HL-60 (cell line): ENCODE data around the gene KIF25.

Experiments
- DNase-seq, 2 experiments: peaks; one replicate each; pipeline ENCODE4 v3.0.0-alpha.2; 2010 to 2020; ENCODE audit warnings: low read depth in 1 of 2, low spot score in 1 of 2
- H3K27ac ChIP-seq: fragments of 250-450 bp; sonication (Bioruptor Pico); replicated peaks from 2 replicates; pipeline ENCODE4 v1.5.1; 2020; ENCODE audit warnings: mild to moderate bottlenecking, moderate library complexity
- H3K27me3 ChIP-seq: fragments of 250-450 bp; sonication (Bioruptor Pico); 2 replicates; pipeline ENCODE4 v1.5.1; 2021; ENCODE audit warnings: mild to moderate bottlenecking, moderate library complexity; ENCODE audit not compliant: insufficient read depth, poor library complexity, severe bottlenecking
- H3K4me3 ChIP-seq: replicated peaks from 2 replicates; pipeline ENCODE4 v1.5.1; 2011; ENCODE audit warnings: mild to moderate bottlenecking, control low read depth, low read length; ENCODE audit not compliant: insufficient read depth
- GABPA ChIP-seq: IDR thresholded peaks from 2 replicates; pipeline ENCODE4 v1.6.1; 2012; ENCODE audit warnings: low read depth
- POLR2AphosphoS5 ChIP-seq: IDR thresholded peaks from 2 replicates; pipeline ENCODE4 v1.6.1; 2012; ENCODE audit warnings: low read depth
- REST ChIP-seq: IDR thresholded peaks from 2 replicates; pipeline ENCODE4 v1.6.1; 2012; ENCODE audit warnings: low read depth; ENCODE audit not compliant: insufficient replicate concordance
- SPI1 ChIP-seq: IDR thresholded peaks from 2 replicates; pipeline ENCODE4 v1.6.1; 2012; ENCODE audit warnings: low read depth, mild to moderate bottlenecking, borderline replicate concordance
- TF ChIP-seq, protein P1 (sequence below): IDR thresholded peaks from one replicate; pipeline ENCODE4 v1.5.1; 2011; ENCODE audit warnings: low read length, control low read depth, inconsistent platforms; ENCODE audit not compliant: insufficient read depth

The KIF25 gene

GRCh38 chr6:167980911-167981580 lies 16.4 kb upstream of the KIF25 start:
- Histone ChIP-seq H3K27me3 (no peaks in the 10 kb centered on the region), H3K27ac (no peak overlapping the region), H3K4me3 (no peak overlapping the region)
- no peak for DNase-seq
- no peak for TF ChIP-seq GABPA
- TF ChIP-seq, protein P1, sequence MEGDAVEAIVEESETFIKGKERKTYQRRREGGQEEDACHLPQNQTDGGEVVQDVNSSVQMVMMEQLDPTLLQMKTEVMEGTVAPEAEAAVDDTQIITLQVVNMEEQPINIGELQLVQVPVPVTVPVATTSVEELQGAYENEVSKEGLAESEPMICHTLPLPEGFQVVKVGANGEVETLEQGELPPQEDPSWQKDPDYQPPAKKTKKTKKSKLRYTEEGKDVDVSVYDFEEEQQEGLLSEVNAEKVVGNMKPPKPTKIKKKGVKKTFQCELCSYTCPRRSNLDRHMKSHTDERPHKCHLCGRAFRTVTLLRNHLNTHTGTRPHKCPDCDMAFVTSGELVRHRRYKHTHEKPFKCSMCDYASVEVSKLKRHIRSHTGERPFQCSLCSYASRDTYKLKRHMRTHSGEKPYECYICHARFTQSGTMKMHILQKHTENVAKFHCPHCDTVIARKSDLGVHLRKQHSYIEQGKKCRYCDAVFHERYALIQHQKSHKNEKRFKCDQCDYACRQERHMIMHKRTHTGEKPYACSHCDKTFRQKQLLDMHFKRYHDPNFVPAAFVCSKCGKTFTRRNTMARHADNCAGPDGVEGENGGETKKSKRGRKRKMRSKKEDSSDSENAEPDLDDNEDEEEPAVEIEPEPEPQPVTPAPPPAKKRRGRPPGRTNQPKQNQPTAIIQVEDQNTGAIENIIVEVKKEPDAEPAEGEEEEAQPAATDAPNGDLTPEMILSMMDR: no peak
- TF ChIP-seq REST: no peak
- no peak for TF ChIP-seq POLR2AphosphoS5
- no peak for TF ChIP-seq SPI1

DNA sequence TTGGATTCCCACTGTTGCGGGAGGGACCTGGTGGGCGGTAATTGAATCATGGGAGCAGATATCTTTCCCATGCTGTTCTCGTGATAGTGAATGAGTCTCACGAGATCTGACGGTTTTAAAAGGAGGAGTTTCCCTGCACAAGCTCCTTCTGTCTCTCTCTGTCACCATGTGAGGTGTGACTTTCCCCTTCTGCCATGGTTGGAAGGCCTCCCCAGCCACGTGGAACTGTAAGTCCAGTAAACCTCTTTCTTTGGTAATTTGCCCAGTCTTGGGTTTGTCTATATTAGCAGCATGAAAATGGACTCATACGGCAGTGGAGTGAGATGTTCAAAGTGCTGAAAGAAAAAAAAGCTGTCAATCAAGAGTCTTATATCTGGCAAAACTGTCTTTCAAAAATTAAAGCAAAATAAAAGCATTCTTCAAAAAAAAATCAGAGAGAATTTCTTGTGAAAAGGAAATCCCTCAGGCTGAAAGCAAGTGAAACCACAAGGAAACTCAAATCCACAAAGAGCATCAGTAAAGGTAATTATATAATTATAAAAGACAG lies 15.5 kb upstream of the KIF25 start:
- TF ChIP-seq REST: no peak
- no peak for TF ChIP-seq SPI1
- no peak for TF ChIP-seq GABPA
- TF ChIP-seq POLR2AphosphoS5: no peak
- TF ChIP-seq, protein P1: no peak
- Histone ChIP-seq H3K27me3 (no peaks in the 10 kb centered on the region), H3K4me3 (no peak overlapping the region), H3K27ac (no peak overlapping the region)
- DNase-seq: no peak

DNA sequence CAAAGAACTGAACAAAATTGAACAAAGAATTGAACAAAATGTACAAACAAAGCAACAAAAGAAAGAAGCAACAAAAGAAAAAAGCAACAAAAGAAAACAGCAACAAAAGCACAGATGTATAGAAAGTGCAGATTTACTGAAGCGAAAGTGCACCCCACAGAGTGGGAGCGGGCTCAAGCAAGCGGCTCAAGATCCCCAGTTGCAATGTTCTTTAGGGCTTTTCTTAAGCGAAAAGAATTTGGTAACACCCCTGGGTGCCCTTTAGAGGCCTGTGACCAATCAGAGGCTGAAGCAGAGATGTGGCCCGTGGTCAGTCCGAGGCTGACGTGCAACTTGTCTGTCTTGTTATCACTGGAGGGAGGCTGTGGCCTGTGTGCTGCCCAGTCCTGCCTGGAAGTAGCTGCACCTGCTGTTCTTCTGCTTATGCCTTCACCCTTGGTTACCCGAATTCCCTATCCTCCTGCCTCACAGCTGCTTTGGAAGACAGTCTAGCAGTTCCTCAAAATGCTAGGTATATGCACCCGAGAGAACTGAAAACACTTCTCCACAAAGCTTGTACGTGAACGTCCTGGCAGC lies 13.2 kb upstream of the KIF25 start:
- no peak for TF ChIP-seq GABPA
- TF ChIP-seq, protein P1: no peak
- no peaks in the 10 kb centered on the region for H3K27me3 ChIP-seq

More for the DNA sequence above, 13.2 kb upstream of the KIF25 start:
- Histone ChIP-seq H3K4me3 (no peak overlapping the region), H3K27ac (no peak overlapping the region)
- no peak for DNase-seq
